PC-3 (cell line): ENCODE data around the gene DSCAM. TPM values are rescaled to one million over a fixed set of nuclear protein-coding genes. Genes with fewer than 3 reads are reported as not detected.

Experiments used
- ATAC-seq: fragments of 200-7000 bp; cut with Tn5 transposase; 2 replicates; pipeline ENCODE4 v1.9.1; 2020; ENCODE audit warnings: mild to moderate bottlenecking, moderate library complexity
- BruUV-seq: library from RNA; stranded (reverse); fragments of 400-500 nt; replicated peaks from 2 replicates; lab custom pipeline; 2021; lab: Mats Ljungman, UMichigan
- CTCF ChIA-PET: fragments of 300-600 bp; sonication (Branson Sonifier 250); formaldehyde crosslinking; loops from one replicate; lab custom pipeline; 2022; ENCODE audit warnings: antibody characterized with exemption; lab: Charles Lee
- POLR2A ChIA-PET: fragments of 300-600 bp; sonication (Branson Sonifier 250); formaldehyde crosslinking; loops from one replicate; lab custom pipeline; 2022; ENCODE audit warnings: antibody characterized with exemption; ENCODE audit not compliant: unreplicated experiment; lab: Charles Lee
- DNase-seq: peaks from one replicate; pipeline ENCODE4 v3.0.0-alpha.2; 2015
- H2AFZ ChIP-seq: fragments of 300-600 bp; sonication (generic); 2 replicates; pipeline ENCODE4 v1.6.0; 2016; ENCODE audit warnings: antibody characterized with exemption, low read length
- H3F3A ChIP-seq: fragments of 300-600 bp; sonication (generic); one replicate; pipeline ENCODE4 v1.6.0; 2017; ENCODE audit warnings: antibody characterized with exemption, low read length, control low read depth, mild to moderate bottlenecking; ENCODE audit not compliant: unreplicated experiment
- H3K27ac ChIP-seq: fragments of 300-600 bp; sonication (generic); 2 replicates; pipeline ENCODE4 v1.5.1; 2016; ENCODE audit warnings: mild to moderate bottlenecking, low read length
- H3K27me3 ChIP-seq: fragments of 300-600 bp; sonication (generic); 2 replicates; pipeline ENCODE4 v1.6.1; 2016; ENCODE audit warnings: low read length, mixed read lengths
- H3K36me3 ChIP-seq: fragments of 300-600 bp; sonication (generic); 2 replicates; pipeline ENCODE4 v1.6.1; 2016; ENCODE audit warnings: low read depth, mixed run types, low read length, mixed read lengths
- H3K4me1 ChIP-seq: fragments of 300-600 bp; sonication (generic); 2 replicates; pipeline ENCODE4 v1.5.1; 2016; ENCODE audit warnings: low read length; ENCODE audit not compliant: insufficient read depth
- H3K4me2 ChIP-seq: fragments of 300-600 bp; sonication (generic); 2 replicates; pipeline ENCODE4 v1.6.0; 2016; ENCODE audit warnings: low read length
- H3K4me3 ChIP-seq: fragments of 300-600 bp; sonication (generic); 2 replicates; pipeline ENCODE4 v1.5.1; 2016; ENCODE audit warnings: mild to moderate bottlenecking, low read length, mixed read lengths
- H3K79me2 ChIP-seq: fragments of 300-600 bp; sonication (generic); 2 replicates; pipeline ENCODE4 v1.6.1; 2017; ENCODE audit warnings: low read length, mixed read lengths
- H3K9ac ChIP-seq: fragments of 300-600 bp; sonication (generic); 2 replicates; pipeline ENCODE4 v1.6.0; 2016; ENCODE audit warnings: mild to moderate bottlenecking, low read length
- H3K9me2 ChIP-seq: fragments of 300-600 bp; sonication (generic); replicated peaks from 2 replicates; pipeline ENCODE4 v1.6.1; 2016; ENCODE audit warnings: mixed run types, low read length, mixed read lengths
- H3K9me3 ChIP-seq: fragments of 300-600 bp; sonication (generic); 2 replicates; pipeline ENCODE4 v1.6.1; 2016; ENCODE audit warnings: low read length, mixed read lengths
- H4K20me1 ChIP-seq: fragments of 300-600 bp; sonication (generic); 2 replicates; pipeline ENCODE4 v1.6.1; 2016; ENCODE audit warnings: low read length, mixed read lengths
- CTCF ChIP-seq: fragments of 300-600 bp; sonication (generic); conservative IDR thresholded peaks from 2 replicates; pipeline ENCODE4 v1.5.1; 2017; ENCODE audit warnings: antibody characterized with exemption, low read depth, mild to moderate bottlenecking, low read length
- EZH2 ChIP-seq: fragments of 300-600 bp; sonication (generic); IDR thresholded peaks from one replicate; pipeline ENCODE4 v1.6.1; 2017; ENCODE audit warnings: antibody characterized with exemption, mild to moderate bottlenecking, low read length; ENCODE audit not compliant: unreplicated experiment
- EZH2phosphoT487 ChIP-seq: fragments of 300-600 bp; sonication (generic); IDR thresholded peaks from 2 replicates; pipeline ENCODE4 v1.6.1; 2018; ENCODE audit warnings: mild to moderate bottlenecking, antibody characterized with exemption, low read length, borderline replicate concordance
- intact Hi-C: fragments of 100-400 bp; cut with micrococcal nuclease; formaldehyde crosslinking; loops from 2 replicates; pipeline ENCODE4 v1.9.0; 2023
- total RNA-seq: library from RNA; depleted of rRNA; stranded (reverse); fragments of >200 nt; gene quantifications from 2 replicates; pipeline ENCODE4 v1.2.3, GENCODE V29; 2014

Gene DSCAM
- total RNA-seq, 1 experiment from 2014 or later = not detected

DNA sequence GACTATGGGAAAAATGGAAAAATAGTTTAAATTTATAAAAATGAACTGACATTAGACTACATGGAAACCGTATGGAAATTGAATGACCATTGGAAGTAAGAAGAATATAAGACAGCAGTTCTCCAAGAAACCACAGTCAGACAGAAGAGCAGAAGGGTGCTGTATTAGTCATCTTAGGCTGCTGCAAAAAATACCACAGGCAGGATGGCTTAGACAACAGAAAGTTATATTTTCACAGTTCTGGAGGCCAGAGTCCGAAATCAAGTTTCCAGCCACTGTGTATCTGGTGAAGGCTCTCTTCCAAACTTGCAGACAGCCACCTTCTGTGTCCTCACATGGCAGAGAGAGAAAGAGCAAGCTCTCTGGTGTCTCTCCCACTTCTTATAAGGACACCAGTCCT is 175.2 kb downstream of the DSCAM start:
- no peak for ATAC-seq
- Histone ChIP-seq H3K4me2 (no peak overlapping the region), H2AFZ (no peak overlapping the region), H3K4me3 (no peak overlapping the region), H3K4me1 (no peaks in the 10 kb centered on the region), H3K79me2 (no peaks in the 10 kb centered on the region), H3K27me3 (no peaks in the 10 kb centered on the region), H3K27ac (no peak overlapping the region), H3K9me2 (no peaks in the 10 kb centered on the region), H3K36me3 (no peaks in the 10 kb centered on the region), H3K9me3 (peaks cover 24% of the 10 kb centered on the region), H3F3A (no peaks in the 10 kb centered on the region), H4K20me1 (no peaks in the 10 kb centered on the region), H3K9ac (no peak overlapping the region)
- intact Hi-C loops = no loop called here
- CTCF ChIA-PET = no interaction called here
- no TSS peak for BruUV-seq
- DNase-seq = no peak
- TF ChIP-seq EZH2phosphoT487 = no peak
- no peak for TF ChIP-seq CTCF
- no peak for TF ChIP-seq EZH2
- POLR2A ChIA-PET = no interaction called here

DNA sequence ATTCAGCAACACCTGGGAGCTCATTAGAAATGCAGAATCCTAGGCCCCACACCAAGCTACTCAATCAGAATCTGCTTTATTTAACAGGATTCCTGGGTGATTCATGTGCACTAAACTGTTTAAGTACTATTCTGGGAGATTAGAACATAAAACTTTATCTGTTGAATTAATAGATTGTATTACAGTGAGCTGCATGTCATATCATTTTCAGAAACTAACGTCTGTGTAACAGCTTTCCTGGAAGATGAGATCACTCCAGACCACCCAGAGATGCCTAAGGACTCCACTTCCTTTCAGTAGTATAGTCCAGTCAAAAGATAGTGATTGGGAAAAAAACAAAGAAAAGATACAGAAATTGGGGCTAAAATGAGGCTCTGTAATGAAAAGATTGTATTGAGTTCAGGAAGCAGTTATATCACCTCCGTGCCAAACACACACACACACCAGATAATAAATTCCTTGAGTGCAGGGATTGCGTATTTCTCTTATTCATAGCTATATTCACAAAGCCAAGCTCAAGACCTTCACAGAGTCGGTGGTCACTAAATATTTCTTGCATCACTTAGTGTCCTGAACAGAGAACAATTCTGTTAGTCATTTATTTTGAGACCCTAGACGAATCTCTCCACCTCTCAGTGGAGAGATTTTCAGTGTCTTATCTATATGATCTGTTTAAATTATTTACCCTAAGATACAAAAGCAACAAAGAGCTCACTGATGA is 178.2 kb downstream of the DSCAM start:
- TF ChIP-seq EZH2phosphoT487 (no peak), EZH2 (no peak), CTCF (no peak)
- Histone ChIP-seq H3K27ac (no peak overlapping the region), H3K9me2 (no peaks in the 10 kb centered on the region), H3K4me1 (no peaks in the 10 kb centered on the region), H3K9me3 (peaks cover 24% of the 10 kb centered on the region; the same call in 1 of the 2 replicates), H3K36me3 (no peaks in the 10 kb centered on the region), H3F3A (no peaks in the 10 kb centered on the region), H2AFZ (no peak overlapping the region), H3K79me2 (no peaks in the 10 kb centered on the region), H3K9ac (no peak overlapping the region), H3K4me2 (no peak overlapping the region), H3K27me3 (no peaks in the 10 kb centered on the region), H4K20me1 (no peaks in the 10 kb centered on the region), H3K4me3 (no peak overlapping the region)
- ChIA-PET CTCF (no interaction called here), POLR2A (no interaction called here)
- no peak for DNase-seq
- no TSS peak for BruUV-seq
- intact Hi-C loops = no loop called here
- no peak for ATAC-seq

GRCh38 chr21:40667967-40668366 is 179.0 kb downstream of the DSCAM start:
- Histone ChIP-seq H3K9me3 (peaks cover 28% of the 10 kb centered on the region; the same call in 1 of the 2 replicates), H3F3A (no peaks in the 10 kb centered on the region), H3K9me2 (no peaks in the 10 kb centered on the region), H3K79me2 (no peaks in the 10 kb centered on the region), H3K36me3 (no peaks in the 10 kb centered on the region), H3K27me3 (no peaks in the 10 kb centered on the region), H4K20me1 (no peaks in the 10 kb centered on the region), H2AFZ (no peak overlapping the region), H3K4me2 (no peak overlapping the region), H3K4me1 (no peaks in the 10 kb centered on the region), H3K27ac (no peak overlapping the region), H3K4me3 (no peak overlapping the region), H3K9ac (no peak overlapping the region)
- POLR2A ChIA-PET = no interaction called here
- DNase-seq (no peak), ATAC-seq (no peak)
- CTCF ChIA-PET = no interaction called here
- no TSS peak for BruUV-seq
- TF ChIP-seq EZH2phosphoT487 = no peak
- TF ChIP-seq EZH2 = no peak
- no peak for TF ChIP-seq CTCF
- intact Hi-C loops = no loop called here
